ENCODE results near the gene CYP26B1.

- no peak for TF ChIP-seq MAX (IDR thresholded peaks at IDR 0.05)
- TF ChIP-seq REST (IDR thresholded peaks at IDR 0.05; ENCODE audit: low read depth) = no peak
These were observed 67.1 kb downstream of the CYP26B1 start for GRCh38 chr2:72080286-72081145.
